HepG2 (cell line): Measurements from ENCODE around the gene ZNF629. TPM values are rescaled to one million over a fixed set of nuclear protein-coding genes. Genes with fewer than 3 reads are reported as not detected.

ENCODE experiments used
- AFF4 ChIP-seq: sonication (generic); formaldehyde crosslinking; IDR thresholded peaks from 2 replicates; pipeline ENCODE4 v1.4.0; 2020; ENCODE audit warnings: missing genetic modification reagents
- ATAD3A ChIP-seq: sonication (generic); formaldehyde crosslinking; IDR thresholded peaks from 2 replicates; pipeline ENCODE4 v1.4.0; 2020; ENCODE audit warnings: missing genetic modification reagents
- CCAR2 ChIP-seq: fragments of 200-400 bp; formaldehyde crosslinking; optimal IDR thresholded peaks from 2 replicates; pipeline ENCODE3; 2018; ENCODE audit warnings: low read depth, mild to moderate bottlenecking, low read length, moderate library complexity
- CREBL2 ChIP-seq: sonication (generic); formaldehyde crosslinking; IDR thresholded peaks from 2 replicates; pipeline ENCODE4 v1.8.1; 2023; ENCODE audit warnings: missing genetic modification reagents, mild to moderate bottlenecking, borderline replicate concordance
- DPF2 ChIP-seq: sonication (generic); formaldehyde crosslinking; IDR thresholded peaks from 2 replicates; pipeline ENCODE4 v1.4.0; 2020; ENCODE audit warnings: mild to moderate bottlenecking, low read depth, missing genetic modification reagents, borderline replicate concordance
- NCOR1 ChIP-seq: fragments of 200-600 bp; sonication (generic); IDR thresholded peaks from 2 replicates; pipeline ENCODE4 v1.7.0; 2017; ENCODE audit warnings: antibody characterized with exemption, low read length, borderline replicate concordance
- NFIC ChIP-seq: IDR thresholded peaks from 2 replicates; pipeline ENCODE4 v1.6.1; 2012; ENCODE audit warnings: mild to moderate bottlenecking, low read length, inconsistent platforms
- POLR2AphosphoS5 ChIP-seq: IDR thresholded peaks from 2 replicates; pipeline ENCODE4 v1.6.1; 2012; ENCODE audit warnings: low read depth, low read length
- RFX5 ChIP-seq: IDR thresholded peaks from 2 replicates; pipeline ENCODE4 v1.6.1; 2011; ENCODE audit warnings: low read depth, low read length, improper control_type of control experiment
- RNF219 ChIP-seq: sonication (generic); formaldehyde crosslinking; IDR thresholded peaks from 2 replicates; pipeline ENCODE4 v1.5.0; 2020; ENCODE audit warnings: mild to moderate bottlenecking, missing genetic modification reagents
- SNAI1 ChIP-seq: sonication (generic); formaldehyde crosslinking; IDR thresholded peaks from 2 replicates; pipeline ENCODE4 v1.5.0; 2020; ENCODE audit warnings: mild to moderate bottlenecking, missing genetic modification reagents, borderline replicate concordance
- SP140L ChIP-seq: sonication (generic); formaldehyde crosslinking; IDR thresholded peaks from 2 replicates; pipeline ENCODE4 v1.4.0; 2020; ENCODE audit warnings: missing genetic modification reagents, borderline replicate concordance
- SRSF1 ChIP-seq: fragments of 200-400 bp; formaldehyde crosslinking; optimal IDR thresholded peaks from 2 replicates; pipeline ENCODE3; 2017; ENCODE audit warnings: mild to moderate bottlenecking, low read depth, low read length, moderate library complexity
- THAP9 ChIP-seq: sonication (generic); formaldehyde crosslinking; IDR thresholded peaks from 2 replicates; pipeline ENCODE4; 2020; ENCODE audit warnings: missing genetic modification reagents, mild to moderate bottlenecking, borderline replicate concordance
- XRCC5 ChIP-seq: fragments of 200-400 bp; formaldehyde crosslinking; optimal IDR thresholded peaks from 2 replicates; pipeline ENCODE3; 2017; ENCODE audit warnings: mild to moderate bottlenecking, low read length
- ZNF337 ChIP-seq: sonication (generic); formaldehyde crosslinking; IDR thresholded peaks from 2 replicates; pipeline ENCODE4 v1.5.1; 2020; ENCODE audit warnings: missing genetic modification reagents, low read depth, mild to moderate bottlenecking, borderline replicate concordance
- ZNF546 ChIP-seq: sonication (generic); formaldehyde crosslinking; conservative IDR thresholded peaks from 2 replicates; pipeline ENCODE4 v1.8.1; 2023; ENCODE audit warnings: mild to moderate bottlenecking, missing genetic modification reagents
- ZNF572 ChIP-seq: sonication (generic); formaldehyde crosslinking; IDR thresholded peaks from 2 replicates; pipeline ENCODE4 v1.5.1; 2020; ENCODE audit warnings: mild to moderate bottlenecking, missing genetic modification reagents
- ZNF83 ChIP-seq: sonication (generic); formaldehyde crosslinking; IDR thresholded peaks from 2 replicates; pipeline ENCODE4 v1.4.0; 2020; ENCODE audit warnings: missing genetic modification reagents, mild to moderate bottlenecking, borderline replicate concordance
- polyA plus RNA-seq, 8 experiments: library from polyadenylated mRNA; depleted of rRNA in 3 of 8; stranded (reverse) in 7 of 8; unstranded in 1 of 8; fragments of >200 nt; fragmentation: Illumina TruSeq in 4 of 8; extraction: Trizol in 4 of 8; gene quantifications; 2 replicates each; pipeline versions ENCODE4 v1.2.1 to v1.2.3, GENCODE V29; 2011 to 2016; ENCODE audit warnings: low read depth in 4 of 8, missing spikeins in 1 of 8, mixed read lengths in 1 of 8; ENCODE audit not compliant: insufficient read depth in 1 of 8
- total RNA-seq, 5 experiments: library from RNA; depleted of rRNA; stranded (reverse); fragments of >200 nt; fragmentation: Illumina TruSeq; extraction: Trizol; gene quantifications; 2 replicates each; pipeline ENCODE4 v1.2.3, GENCODE V29; 2016; ENCODE audit warnings: low read depth in 1 of 5

Gene ZNF629
- total and polyA plus RNA-seq, 2 of the 13 experiments (the other 11 are each of a cell fraction or from before 2014, with no cell fraction given): 6.1 to 16.5 TPM

GRCh38 chr16:30761928-30762902, 24.8 kb downstream of the ZNF629 start, which contains the start of the genes CFAP119 and RNF40 (continued):
- TF ChIP-seq RNF219 (no peak), AFF4 (CRISPR knock-in tag) (no peak), CREBL2 (CRISPR knock-in tag) (no peak), ZNF337 (CRISPR knock-in tag) (no peak), ZNF572 (CRISPR knock-in tag) (peak; percentile 3; the same call in 1 of the 2 replicates), SRSF1 (peak; percentile 71), ZNF546 (CRISPR knock-in tag) (peak; percentile 16; the same call in 1 of the 2 replicates), XRCC5 (peak; percentile 43), ZNF83 (no peak), SNAI1 (CRISPR knock-in tag) (no peak; the same call in 1 of the 2 replicates), RFX5 (0 out of 2 replicates have a peak, but pooled peaks have one; percentile 28), THAP9 (CRISPR knock-in tag) (peak; percentile 99), CCAR2 (no peak), NFIC (no peak), ATAD3A (0 out of 2 replicates have a peak, but pooled peaks have one; percentile 56), DPF2 (CRISPR knock-in tag) (0 out of 2 replicates have a peak, but pooled peaks have one; percentile 12), SP140L (CRISPR knock-in tag) (no peak), NCOR1 (peak; percentile 36; the same call in 1 of the 2 replicates), POLR2AphosphoS5 (peak; percentile 86)
